Neutrophil (primary cell): Measurements from ENCODE around the gene AQP6.

Source experiments
- H3K27ac ChIP-seq: fragments of 200-600 bp; sonication (generic); 2 replicates; pipeline ENCODE4 v1.5.1; 2016; ENCODE audit warnings: mild to moderate bottlenecking, moderate library complexity
- H3K27me3 ChIP-seq: fragments of 200-600 bp; sonication (generic); 2 replicates; pipeline ENCODE4 v1.6.0; 2016; ENCODE audit warnings: mild to moderate bottlenecking
- H3K36me3 ChIP-seq: fragments of 200-600 bp; sonication (generic); 2 replicates; pipeline ENCODE4 v1.5.1; 2017
- H3K4me1 ChIP-seq, 2 experiments: fragments of 200-600 bp in 1 of 2; sonication (generic) in 1 of 2; 1 replicate in 1 of 2; 2 replicates in 1 of 2; pipeline versions ENCODE4 v1.5.1 to v1.6.1; 2013 to 2016; ENCODE audit warnings: low read depth in 1 of 2, low read length in 1 of 2, mild to moderate bottlenecking in 1 of 2, moderate library complexity in 1 of 2; ENCODE audit not compliant: control insufficient read depth in 1 of 2, insufficient read depth in 1 of 2
- H3K4me3 ChIP-seq, 2 experiments: fragments of 200-600 bp in 1 of 2; sonication (generic) in 1 of 2; 1 replicate in 1 of 2; 2 replicates in 1 of 2; pipeline ENCODE4 v1.5.1; 2013 to 2016; ENCODE audit warnings: low read depth in 1 of 2, low read length in 1 of 2, mild to moderate bottlenecking in 1 of 2, moderate library complexity in 1 of 2
- H3K9me3 ChIP-seq: fragments of 200-600 bp; sonication (generic); 2 replicates; pipeline ENCODE4 v1.5.1; 2016
- CTCF ChIP-seq: fragments of 200-600 bp; sonication (generic); IDR thresholded peaks from 2 replicates; pipeline ENCODE4 v1.5.1; 2016; ENCODE audit warnings: antibody characterized with exemption

AQP6 gene

GRCh38 chr12:49970658-49971057 lies 2.1 kb upstream of the AQP6 start:
- H3K27me3 ChIP-seq, result peaks cover 69% of the 10 kb centered on the region

GRCh38 chr12:49971141-49971540 lies 1.6 kb upstream of the AQP6 start:
- H3K36me3 ChIP-seq, result no peaks in the 10 kb centered on the region
- peaks cover 65% of the 10 kb centered on the region for H3K27me3 ChIP-seq
- H3K27ac ChIP-seq, result no peak overlapping the region
- H3K9me3 ChIP-seq, result no peaks in the 10 kb centered on the region
- H3K4me1 ChIP-seq, result peaks cover 10 to 22% of the 10 kb centered on the region in 2 experiments
- TF ChIP-seq CTCF, result no peak
- H3K4me3 ChIP-seq, result no peak overlapping the region

More at GRCh38 chr12:49970658-49971057, 2.1 kb upstream of the AQP6 start:
- H3K27ac ChIP-seq, result no peak overlapping the region
- H3K9me3 ChIP-seq, result no peaks in the 10 kb centered on the region
- H3K4me3 ChIP-seq, result no peak overlapping the region
- no peak for TF ChIP-seq CTCF
- H3K4me1 ChIP-seq, result peaks cover 10 to 22% of the 10 kb centered on the region in 2 experiments
- no peaks in the 10 kb centered on the region for H3K36me3 ChIP-seq

- no peak for TF ChIP-seq CTCF
- Histone ChIP-seq H3K4me1 (peaks cover 8 to 20% of the 10 kb centered on the region in 2 experiments), H3K27me3 (peaks cover 57% of the 10 kb centered on the region), H3K36me3 (no peaks in the 10 kb centered on the region), H3K27ac (no peak overlapping the region), H3K9me3 (no peaks in the 10 kb centered on the region), H3K4me3 (no peak overlapping the region)
Observed at GRCh38 chr12:49972129-49972528, 618 bp upstream of the AQP6 start.

GRCh38 chr12:49973361-49973830 lies 649 bp downstream of the AQP6 start:
- no peak for TF ChIP-seq CTCF
- Histone ChIP-seq H3K4me1 (peaks cover 0 to 12% of the 10 kb centered on the region in 2 experiments), H3K9me3 (no peaks in the 10 kb centered on the region), H3K4me3 (no peak overlapping the region), H3K36me3 (no peaks in the 10 kb centered on the region), H3K27me3 (peaks cover 45% of the 10 kb centered on the region), H3K27ac (no peak overlapping the region)

- Histone ChIP-seq H3K27me3 (peaks cover 37% of the 10 kb centered on the region), H3K4me1 (peaks cover 0 to 6% of the 10 kb centered on the region in 2 experiments), H3K27ac (no peak overlapping the region), H3K4me3 (no peak overlapping the region), H3K36me3 (no peaks in the 10 kb centered on the region), H3K9me3 (no peaks in the 10 kb centered on the region)
- no peak for TF ChIP-seq CTCF
Observed at GRCh38 chr12:49974231-49974675, 1.5 kb downstream of the AQP6 start.
